Measurements from ENCODE around the gene PSMC5. TPM values are rescaled to one million over a fixed set of nuclear protein-coding genes. Genes with fewer than 3 reads are reported as not detected.

PSMC5 gene
- total RNA-seq, 1 experiment from 2014 or later, result 152 TPM

GRCh38 chr17:63848834-63849689, 21.8 kb downstream of the PSMC5 start (continued):
- peak; percentile 35; the same call in 1 of the 2 replicates for TF ChIP-seq PRDM15 (CRISPR knock-in tag; IDR thresholded peaks at IDR 0.05)
- peak; percentile 35; the same call in 1 of the 2 replicates for TF ChIP-seq CTCF (IDR thresholded peaks at IDR 0.05)
- no peak for TF ChIP-seq NR1H2 (CRISPR knock-in tag; IDR thresholded peaks at IDR 0.05)
- 0 out of 2 replicates have a peak, but pooled peaks have one; percentile 54 for TF ChIP-seq ATF3 (CRISPR knock-in tag; conservative IDR thresholded peaks at IDR 0.05)
- TF ChIP-seq RELA (CRISPR knock-in tag; IDR thresholded peaks at IDR 0.05; ENCODE audit: borderline replicate concordance), result peak; percentile 16; the same call in 1 of the 2 replicates
- TF ChIP-seq ZNF281 (CRISPR knock-in tag; IDR thresholded peaks at IDR 0.05), result peak; percentile 71
- TF ChIP-seq SMAD3 (CRISPR knock-in tag; IDR thresholded peaks at IDR 0.05; ENCODE audit: borderline replicate concordance), result no peak; the same call in 1 of the 2 replicates
- TF ChIP-seq, protein P1, sequence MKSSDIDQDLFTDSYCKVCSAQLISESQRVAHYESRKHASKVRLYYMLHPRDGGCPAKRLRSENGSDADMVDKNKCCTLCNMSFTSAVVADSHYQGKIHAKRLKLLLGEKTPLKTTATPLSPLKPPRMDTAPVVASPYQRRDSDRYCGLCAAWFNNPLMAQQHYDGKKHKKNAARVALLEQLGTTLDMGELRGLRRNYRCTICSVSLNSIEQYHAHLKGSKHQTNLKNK (CRISPR knock-in tag; IDR thresholded peaks at IDR 0.05), result no peak
- TF ChIP-seq ZNF317 (CRISPR knock-in tag; IDR thresholded peaks at IDR 0.05; ENCODE audit: borderline replicate concordance, low read depth), result 0 out of 2 replicates have a peak, but pooled peaks have one; percentile 24
- no peak for TF ChIP-seq SOX15 (CRISPR knock-in tag; IDR thresholded peaks at IDR 0.05)
- TF ChIP-seq ZNF219 (CRISPR knock-in tag; IDR thresholded peaks at IDR 0.05; ENCODE audit: borderline replicate concordance), result no peak; the same call in 1 of the 2 replicates
- no peak for TF ChIP-seq ZNF416 (CRISPR knock-in tag; IDR thresholded peaks at IDR 0.05)
- TF ChIP-seq E2F1 (CRISPR knock-in tag; IDR thresholded peaks at IDR 0.05), result peak; percentile 84; the same call in 1 of the 2 replicates
- peak; percentile 83; the same call in 1 of the 2 replicates for TF ChIP-seq ZBTB21 (CRISPR knock-in tag; IDR thresholded peaks at IDR 0.05; ENCODE audit: borderline replicate concordance)
- TF ChIP-seq ZNF425 (CRISPR knock-in tag; conservative IDR thresholded peaks at IDR 0.05), result no peak
- TF ChIP-seq KAT7 (CRISPR knock-in tag; IDR thresholded peaks at IDR 0.05; ENCODE audit: borderline replicate concordance), result 0 out of 2 replicates have a peak, but pooled peaks have one; percentile 66
- peak; percentile 96 for TF ChIP-seq FOXP1 (CRISPR knock-in tag; IDR thresholded peaks at IDR 0.05; ENCODE audit: borderline replicate concordance)
- TF ChIP-seq, protein P2, sequence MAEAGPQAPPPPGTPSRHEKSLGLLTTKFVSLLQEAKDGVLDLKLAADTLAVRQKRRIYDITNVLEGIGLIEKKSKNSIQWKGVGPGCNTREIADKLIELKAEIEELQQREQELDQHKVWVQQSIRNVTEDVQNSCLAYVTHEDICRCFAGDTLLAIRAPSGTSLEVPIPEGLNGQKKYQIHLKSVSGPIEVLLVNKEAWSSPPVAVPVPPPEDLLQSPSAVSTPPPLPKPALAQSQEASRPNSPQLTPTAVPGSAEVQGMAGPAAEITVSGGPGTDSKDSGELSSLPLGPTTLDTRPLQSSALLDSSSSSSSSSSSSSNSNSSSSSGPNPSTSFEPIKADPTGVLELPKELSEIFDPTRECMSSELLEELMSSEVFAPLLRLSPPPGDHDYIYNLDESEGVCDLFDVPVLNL (CRISPR knock-in tag; IDR thresholded peaks at IDR 0.05; ENCODE audit: borderline replicate concordance, low read depth), result peak; percentile 93
- TF ChIP-seq, protein P3, sequence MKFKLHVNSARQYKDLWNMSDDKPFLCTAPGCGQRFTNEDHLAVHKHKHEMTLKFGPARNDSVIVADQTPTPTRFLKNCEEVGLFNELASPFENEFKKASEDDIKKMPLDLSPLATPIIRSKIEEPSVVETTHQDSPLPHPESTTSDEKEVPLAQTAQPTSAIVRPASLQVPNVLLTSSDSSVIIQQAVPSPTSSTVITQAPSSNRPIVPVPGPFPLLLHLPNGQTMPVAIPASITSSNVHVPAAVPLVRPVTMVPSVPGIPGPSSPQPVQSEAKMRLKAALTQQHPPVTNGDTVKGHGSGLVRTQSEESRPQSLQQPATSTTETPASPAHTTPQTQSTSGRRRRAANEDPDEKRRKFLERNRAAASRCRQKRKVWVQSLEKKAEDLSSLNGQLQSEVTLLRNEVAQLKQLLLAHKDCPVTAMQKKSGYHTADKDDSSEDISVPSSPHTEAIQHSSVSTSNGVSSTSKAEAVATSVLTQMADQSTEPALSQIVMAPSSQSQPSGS (CRISPR knock-in tag; IDR thresholded peaks at IDR 0.05; ENCODE audit: borderline replicate concordance, low read depth), result peak; percentile 69; the same call in 1 of the 2 replicates

Data from WTC11 (cell line).